Activated T-cell treated with anti-CD3 and anti-CD28 coated beads, Interleukin-2, amount 50 U/mL, for 72 hours (primary cell): ENCODE measurements around the gene BHLHE23. TPM values are rescaled to one million over a fixed set of nuclear protein-coding genes. Genes with fewer than 3 reads are reported as not detected.

ENCODE experiments used
- ATAC-seq, 2 donors: fragments of 150-1000 bp; cut with Tn5 transposase; replicated peaks in 1 of 2; 2 replicates each; pipeline ENCODE4 v1.10.0; 2021; ENCODE audit warnings: moderate library complexity in 2 of 2, mild to moderate bottlenecking in 1 of 2
- DNase-seq, 2 donors: peaks; one replicate each; pipeline ENCODE4 v3.0.0; 2021 to 2022; ENCODE audit warnings: mixed read lengths in 1 of 2
- H3K27ac Mint-ChIP-seq: one replicate; pipeline ENCODE4 v1.8.0; 2022; ENCODE audit warnings: mild to moderate bottlenecking, moderate library complexity, mixed read lengths
- H3K27me3 Mint-ChIP-seq: one replicate; pipeline ENCODE4 v1.8.0; 2022; ENCODE audit warnings: low read depth, mixed read lengths
- H3K36me3 Mint-ChIP-seq, 2 donors: one replicate each; pipeline ENCODE4 v1.8.0; 2022; ENCODE audit warnings: mixed read lengths in 2 of 2, mild to moderate bottlenecking in 1 of 2; ENCODE audit not compliant: insufficient read depth in 2 of 2
- H3K4me1 Mint-ChIP-seq: one replicate; pipeline ENCODE4 v1.8.0; 2022; ENCODE audit warnings: low read depth, mixed read lengths
- H3K4me3 Mint-ChIP-seq, 2 donors: one replicate each; pipeline ENCODE4 v1.8.0; 2022; ENCODE audit warnings: mild to moderate bottlenecking in 2 of 2, mixed read lengths in 2 of 2, moderate library complexity in 2 of 2
- H3K9me3 Mint-ChIP-seq, 2 donors: one replicate each; pipeline ENCODE4 v1.8.0; 2022; ENCODE audit warnings: mixed read lengths in 2 of 2
- total RNA-seq, 2 donors: library from RNA; stranded (reverse); gene quantifications; one replicate each; pipeline ENCODE4 v1.2.3, GENCODE V29; 2022

The BHLHE23 gene
- total RNA-seq, 2 donors from 2014 or later = not detected

GRCh38 chr20:62982124-62983075 lies 24.4 kb downstream of the BHLHE23 start:
- H3K9me3 Mint-ChIP-seq = no peaks in the 10 kb centered on the region
- no peak overlapping the region for H3K4me3 Mint-ChIP-seq
- peaks cover 21% of the 10 kb centered on the region for H3K27me3 Mint-ChIP-seq
- H3K27ac Mint-ChIP-seq = no peak overlapping the region
- no peaks in the 10 kb centered on the region for H3K36me3 Mint-ChIP-seq
- no peak for DNase-seq
- ATAC-seq = no peak
- peaks cover 27% of the 10 kb centered on the region for H3K4me1 Mint-ChIP-seq

DNA sequence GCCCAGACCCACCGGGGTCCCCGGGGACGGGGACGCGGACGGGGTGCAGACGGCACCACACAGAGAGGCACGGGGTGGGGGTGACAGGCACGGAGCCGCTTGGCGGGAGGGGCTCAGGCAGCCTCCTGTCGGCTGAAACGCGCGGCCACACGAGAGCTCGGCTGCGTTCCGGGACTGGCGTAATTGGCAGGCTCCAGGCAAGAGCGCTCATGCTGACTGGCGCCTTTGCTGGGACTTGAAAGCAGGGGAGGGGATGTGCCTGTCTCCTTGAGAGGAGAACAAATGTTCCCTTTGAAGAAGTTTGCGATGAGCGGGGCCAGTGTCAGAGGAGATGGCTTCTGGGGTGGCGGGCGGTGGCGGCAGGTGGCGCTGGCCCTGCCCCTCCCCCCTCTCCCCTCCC lies 25.8 kb downstream of the BHLHE23 start:
- H3K4me3 Mint-ChIP-seq = no peak overlapping the region
- ATAC-seq = no peak
- DNase-seq = peak; percentile 25 to 48
- H3K27ac Mint-ChIP-seq = no peak overlapping the region
- no peaks in the 10 kb centered on the region for H3K36me3 Mint-ChIP-seq
- peaks cover 29% of the 10 kb centered on the region for H3K4me1 Mint-ChIP-seq
- no peaks in the 10 kb centered on the region for H3K9me3 Mint-ChIP-seq
- peaks cover 21% of the 10 kb centered on the region for H3K27me3 Mint-ChIP-seq

DNA sequence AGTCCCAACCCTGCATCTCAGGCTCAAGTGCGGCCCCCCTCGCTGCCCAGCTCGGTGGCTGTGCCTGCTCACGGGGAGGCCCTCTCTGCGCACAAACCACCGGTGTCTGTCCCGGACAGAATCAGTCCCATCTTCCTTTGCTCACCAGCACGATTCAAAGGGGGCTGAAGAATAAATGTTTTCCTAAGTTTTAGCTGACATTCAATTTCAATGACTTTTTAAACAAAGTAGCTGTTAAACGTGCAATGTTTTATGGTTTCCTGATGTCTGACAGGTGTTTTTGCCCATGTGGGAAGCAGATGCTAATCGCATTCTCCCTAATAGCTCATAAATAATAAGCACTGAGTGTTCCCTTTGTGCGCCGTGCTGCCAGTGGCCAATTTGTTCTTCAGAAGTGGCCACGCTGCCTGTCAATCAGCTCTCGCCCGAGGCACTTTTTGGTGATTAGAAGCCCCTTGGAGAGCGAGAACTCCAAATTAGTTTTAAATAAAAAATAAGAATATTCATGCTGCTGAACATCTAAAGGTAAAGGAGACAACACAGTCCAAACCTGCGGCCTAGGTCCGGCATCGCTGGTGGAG lies 26.3 kb downstream of the BHLHE23 start:
- Mint-ChIP-seq H3K27me3 (peaks cover 21% of the 10 kb centered on the region), H3K27ac (no peak overlapping the region), H3K36me3 (no peaks in the 10 kb centered on the region), H3K4me1 (peaks cover 29% of the 10 kb centered on the region), H3K9me3 (no peaks in the 10 kb centered on the region), H3K4me3 (no peak overlapping the region)
- DNase-seq (no peak), ATAC-seq (no peak)

- H3K4me3 Mint-ChIP-seq = no peak overlapping the region
- DNase-seq = no peak
- no peaks in the 10 kb centered on the region for H3K36me3 Mint-ChIP-seq
- ATAC-seq = no peak
- no peak overlapping the region for H3K27ac Mint-ChIP-seq
- H3K4me1 Mint-ChIP-seq = peaks cover 29% of the 10 kb centered on the region
- H3K9me3 Mint-ChIP-seq = no peaks in the 10 kb centered on the region
- peaks cover 21% of the 10 kb centered on the region for H3K27me3 Mint-ChIP-seq
Measured at GRCh38 chr20:62979876-62980373, 26.8 kb downstream of the BHLHE23 start.

DNA sequence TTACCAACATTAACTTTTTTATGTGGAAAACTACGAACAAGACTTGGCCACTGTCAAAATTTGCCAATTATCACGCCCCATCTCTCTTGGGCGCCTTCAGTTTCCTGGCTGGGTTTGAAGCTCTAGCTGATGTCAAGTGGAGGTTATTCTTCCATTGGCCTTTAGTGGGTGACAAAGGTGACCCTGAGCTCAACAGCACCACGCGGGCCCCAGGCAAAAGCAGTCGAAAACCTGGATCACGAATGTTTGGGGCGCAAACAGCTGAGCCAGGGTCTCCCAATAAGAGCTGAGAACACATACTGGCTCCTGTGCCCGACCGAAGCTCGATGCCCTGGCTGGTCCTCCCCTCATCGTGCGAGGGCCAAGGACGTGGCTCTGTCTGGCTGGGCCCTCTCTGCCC lies 27.5 kb downstream of the BHLHE23 start:
- no peaks in the 10 kb centered on the region for H3K36me3 Mint-ChIP-seq
- H3K9me3 Mint-ChIP-seq = no peaks in the 10 kb centered on the region
- H3K27ac Mint-ChIP-seq = no peak overlapping the region
- DNase-seq (no peak), ATAC-seq (no peak)
- peaks cover 29% of the 10 kb centered on the region for H3K4me1 Mint-ChIP-seq
- H3K4me3 Mint-ChIP-seq = no peak overlapping the region
- H3K27me3 Mint-ChIP-seq = peaks cover 27% of the 10 kb centered on the region

- ATAC-seq (no peak), DNase-seq (no peak)
- no peaks in the 10 kb centered on the region for H3K9me3 Mint-ChIP-seq
- peaks cover 35% of the 10 kb centered on the region for H3K27me3 Mint-ChIP-seq
- H3K27ac Mint-ChIP-seq = no peak overlapping the region
- no peak overlapping the region for H3K4me3 Mint-ChIP-seq
- peaks cover 29% of the 10 kb centered on the region for H3K4me1 Mint-ChIP-seq
- no peaks in the 10 kb centered on the region for H3K36me3 Mint-ChIP-seq
Measured at GRCh38 chr20:62978561-62978943, 28.2 kb downstream of the BHLHE23 start.

DNA sequence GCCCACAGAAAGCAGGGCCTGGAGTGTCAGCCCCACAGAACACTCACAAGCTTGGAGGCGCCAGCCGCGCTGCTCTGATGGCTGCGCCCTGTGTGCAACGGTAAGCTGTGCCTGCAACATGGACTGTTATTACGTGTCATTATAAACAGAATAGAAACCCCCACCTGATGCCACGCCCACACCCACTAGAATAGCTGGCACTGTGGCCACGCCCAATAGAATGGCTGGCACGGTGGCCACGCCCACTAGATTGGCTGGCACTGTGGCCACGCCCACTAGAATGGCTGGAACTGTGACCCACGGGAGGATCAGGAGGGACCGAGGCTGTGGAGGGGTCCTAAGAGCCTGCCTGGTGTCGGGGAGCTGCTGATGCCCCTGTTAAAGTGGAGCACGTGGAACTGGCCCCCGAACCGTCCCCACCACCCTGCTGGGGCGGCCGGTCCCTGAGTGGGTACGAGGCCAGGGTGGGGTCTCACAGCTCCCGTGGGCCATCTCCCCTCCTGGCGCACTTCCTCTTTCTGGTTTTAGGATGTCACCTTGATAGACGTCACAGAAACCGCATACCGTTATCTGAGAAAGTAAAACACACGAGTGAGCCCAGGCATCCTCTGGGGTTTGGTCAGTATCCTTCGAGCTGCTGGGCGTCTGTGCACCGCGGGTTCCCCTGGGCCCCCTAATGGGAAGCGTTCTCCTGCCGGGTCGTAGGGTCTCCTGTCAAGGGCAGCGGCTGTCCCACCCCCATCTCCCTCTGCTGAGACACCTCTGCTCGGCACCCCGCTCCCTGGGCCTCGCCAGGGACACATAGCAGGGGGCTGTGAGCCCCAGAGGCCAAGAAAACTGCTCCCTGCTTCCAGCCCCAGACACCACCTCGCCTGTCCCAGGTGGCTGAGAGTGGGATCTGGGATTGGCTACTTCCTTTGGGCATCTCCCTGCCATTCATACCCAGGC lies 28.9 kb downstream of the BHLHE23 start:
- Mint-ChIP-seq H3K27ac (no peak overlapping the region), H3K27me3 (peaks cover 36% of the 10 kb centered on the region), H3K4me1 (peaks cover 29% of the 10 kb centered on the region), H3K36me3 (no peaks in the 10 kb centered on the region), H3K9me3 (no peaks in the 10 kb centered on the region), H3K4me3 (peak overlapping the region; percentile 63 to 64)
- peak; percentile 82 to 88 for DNase-seq
- ATAC-seq = peak; percentile 87

GRCh38 chr20:62976886-62977285 lies 29.9 kb downstream of the BHLHE23 start:
- no peak for ATAC-seq
- H3K4me3 Mint-ChIP-seq = no peak overlapping the region
- no peak overlapping the region for H3K27ac Mint-ChIP-seq
- no peaks in the 10 kb centered on the region for H3K9me3 Mint-ChIP-seq
- H3K4me1 Mint-ChIP-seq = peaks cover 37% of the 10 kb centered on the region
- DNase-seq = no peak
- H3K27me3 Mint-ChIP-seq = peaks cover 44% of the 10 kb centered on the region
- no peaks in the 10 kb centered on the region for H3K36me3 Mint-ChIP-seq

- peak overlapping the region in 1 of 2 donors; percentile 20 for H3K4me3 Mint-ChIP-seq
- H3K27ac Mint-ChIP-seq = no peak overlapping the region
- peaks cover 34% of the 10 kb centered on the region for H3K4me1 Mint-ChIP-seq
- H3K27me3 Mint-ChIP-seq = peaks cover 47% of the 10 kb centered on the region
- H3K9me3 Mint-ChIP-seq = no peaks in the 10 kb centered on the region
- H3K36me3 Mint-ChIP-seq = no peaks in the 10 kb centered on the region
- no peak for DNase-seq
- ATAC-seq = no peak
Measured at GRCh38 chr20:62975812-62976508, 30.8 kb downstream of the BHLHE23 start.

DNA sequence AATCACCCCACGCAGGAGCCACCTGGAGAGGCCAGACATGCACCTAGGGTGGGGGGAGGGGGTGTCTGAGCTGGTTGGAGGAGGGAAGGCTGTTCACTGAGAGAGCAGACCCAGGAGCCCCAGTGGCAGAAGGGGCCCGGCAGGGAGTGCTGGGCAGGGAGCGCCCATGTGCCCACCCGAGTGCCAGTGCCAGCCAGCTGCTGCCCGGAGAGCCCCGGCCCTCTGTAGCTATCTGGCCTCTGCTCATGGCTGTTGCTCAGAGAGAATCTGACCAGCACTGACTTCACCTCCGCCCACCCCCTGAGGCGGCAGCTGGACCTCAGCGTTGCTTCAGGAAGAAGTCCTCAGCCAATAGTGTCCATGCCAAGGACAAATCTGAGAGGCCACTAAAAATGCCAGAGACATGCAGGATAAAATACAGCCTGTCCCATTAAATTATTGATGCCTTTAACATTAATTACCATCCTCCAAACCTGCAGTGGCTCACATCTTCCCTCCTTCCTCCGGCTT lies 31.5 kb downstream of the BHLHE23 start:
- DNase-seq (no peak), ATAC-seq (no peak)
- H3K27me3 Mint-ChIP-seq = peaks cover 43% of the 10 kb centered on the region
- H3K36me3 Mint-ChIP-seq = no peaks in the 10 kb centered on the region
- H3K4me1 Mint-ChIP-seq = peaks cover 34% of the 10 kb centered on the region
- H3K27ac Mint-ChIP-seq = no peak overlapping the region
- H3K9me3 Mint-ChIP-seq = no peaks in the 10 kb centered on the region
- no peak overlapping the region for H3K4me3 Mint-ChIP-seq

- Mint-ChIP-seq H3K36me3 (no peaks in the 10 kb centered on the region), H3K4me3 (peak overlapping the region; percentile 52 to 78), H3K9me3 (no peaks in the 10 kb centered on the region), H3K27me3 (peaks cover 31% of the 10 kb centered on the region), H3K4me1 (peaks cover 20% of the 10 kb centered on the region), H3K27ac (no peak overlapping the region)
- DNase-seq = no peak
- no peak for ATAC-seq
Measured at GRCh38 chr20:62972845-62973745, 33.7 kb downstream of the BHLHE23 start.
